GM12892 (cell line): ENCODE data around the gene CUTC.

Source experiments
- DNase-seq: peaks from one replicate; pipeline ENCODE4 v3.0.0; 2011; ENCODE audit not compliant: insufficient read length
- FAIRE-seq: peaks from 2 replicates; lab custom pipeline; 2011; peaks lifted over from hg19 to GRCh38; lab: Jason Lieb, UNC
- POLR2A ChIP-seq: IDR thresholded peaks from 2 replicates; pipeline ENCODE4 v1.6.1; 2011; ENCODE audit warnings: low read depth, low read length, control low read depth
- POLR2AphosphoS5 ChIP-seq: IDR thresholded peaks from 2 replicates; pipeline ENCODE4 v1.6.1; 2011; ENCODE audit warnings: low read depth, low read length, control low read depth
- TAF1 ChIP-seq: IDR thresholded peaks from 2 replicates; pipeline ENCODE4 v1.6.1; 2011; ENCODE audit warnings: low read depth, mild to moderate bottlenecking, control low read depth, low read length, borderline replicate concordance

CUTC gene

DNA sequence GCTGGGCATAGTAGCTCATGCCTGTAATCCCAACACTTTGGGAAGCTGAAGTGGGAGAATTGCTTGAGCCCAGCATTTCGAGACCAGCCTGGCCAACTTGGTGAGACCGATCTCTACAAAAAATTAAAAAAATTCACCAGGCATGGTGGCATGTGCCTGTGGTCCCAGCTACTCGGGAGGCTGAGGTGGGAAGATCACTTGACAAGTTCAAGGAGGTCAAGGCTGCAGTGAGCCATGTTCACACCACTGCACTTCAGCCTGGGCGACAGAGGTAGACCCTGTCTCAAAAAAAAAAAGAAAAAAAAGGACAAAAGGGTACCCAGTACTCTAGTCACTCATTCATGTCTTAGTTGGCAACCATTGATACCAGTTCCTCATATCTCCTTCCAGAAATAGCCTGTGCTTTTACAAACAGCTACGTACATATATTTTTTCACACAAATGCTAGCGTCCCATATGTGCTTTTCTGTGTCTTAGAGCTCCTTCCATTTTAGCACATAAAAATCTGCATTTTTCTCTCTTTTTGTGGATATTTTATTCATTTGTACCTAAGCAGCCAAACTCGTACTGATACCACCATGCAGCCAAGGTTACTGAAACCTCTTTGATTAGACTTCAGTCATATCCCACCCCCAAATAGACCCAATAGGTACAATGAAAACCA, 55.9 kb downstream of the CUTC start:
- DNase-seq (no peak), FAIRE-seq (no peak)
- TF ChIP-seq TAF1 (no peak), POLR2A (no peak), POLR2AphosphoS5 (no peak)

DNA sequence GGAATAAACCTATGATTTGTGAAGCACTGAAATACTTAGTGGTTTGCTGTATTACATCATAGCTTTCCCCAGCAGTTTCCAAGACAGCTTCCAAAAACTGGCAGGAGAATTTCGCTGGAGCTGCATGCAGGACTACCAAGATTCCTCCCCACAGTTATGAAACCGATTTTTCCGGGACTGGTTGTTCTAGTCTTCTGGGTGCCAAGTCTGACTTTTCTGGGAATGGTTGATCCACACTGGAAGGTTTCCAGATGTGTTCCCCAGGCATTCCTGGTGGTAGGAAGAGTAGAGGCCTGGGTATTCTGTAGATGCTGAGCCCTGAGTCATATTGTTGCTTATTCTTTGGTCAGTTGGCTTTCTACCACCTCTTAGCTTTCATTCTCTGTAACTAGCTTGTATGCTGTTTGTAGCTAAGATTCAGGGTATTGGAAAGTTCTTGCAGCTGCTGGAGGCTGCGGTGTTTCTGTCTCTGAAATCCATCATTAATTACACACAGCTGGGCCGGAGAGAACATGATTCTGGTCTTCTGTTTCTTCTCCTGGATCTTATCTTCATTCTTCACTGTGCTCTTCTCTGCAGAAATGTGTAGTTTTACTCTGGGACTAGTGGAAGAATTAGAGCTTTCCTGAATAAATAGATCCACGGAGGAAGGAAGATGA, 56.7 kb downstream of the CUTC start:
- FAIRE-seq, result no peak
- DNase-seq, result no peak
- no peak for TF ChIP-seq POLR2AphosphoS5
- no peak for TF ChIP-seq TAF1
- no peak for TF ChIP-seq POLR2A

DNA sequence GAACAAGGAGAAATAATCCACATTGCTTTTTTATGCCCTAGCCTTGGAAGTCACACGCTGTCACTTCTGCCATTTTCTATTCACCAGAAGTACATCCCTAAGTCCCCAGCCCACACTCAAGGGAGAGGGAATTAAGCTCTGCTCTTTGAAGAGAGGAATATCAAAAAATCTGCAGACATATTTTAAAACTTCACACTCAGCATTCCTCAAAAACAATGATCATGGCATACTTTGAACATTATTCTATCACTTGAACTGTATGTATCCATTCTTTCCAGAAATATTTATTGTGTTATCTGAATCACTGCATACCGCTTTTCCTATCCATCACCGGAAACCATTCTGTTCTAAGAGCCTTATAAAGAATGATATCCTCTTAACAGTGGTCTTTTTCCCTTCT, 59.8 kb downstream of the CUTC start:
- no peak for DNase-seq
- no peak for FAIRE-seq
- TF ChIP-seq POLR2A (no peak), TAF1 (no peak)

DNA sequence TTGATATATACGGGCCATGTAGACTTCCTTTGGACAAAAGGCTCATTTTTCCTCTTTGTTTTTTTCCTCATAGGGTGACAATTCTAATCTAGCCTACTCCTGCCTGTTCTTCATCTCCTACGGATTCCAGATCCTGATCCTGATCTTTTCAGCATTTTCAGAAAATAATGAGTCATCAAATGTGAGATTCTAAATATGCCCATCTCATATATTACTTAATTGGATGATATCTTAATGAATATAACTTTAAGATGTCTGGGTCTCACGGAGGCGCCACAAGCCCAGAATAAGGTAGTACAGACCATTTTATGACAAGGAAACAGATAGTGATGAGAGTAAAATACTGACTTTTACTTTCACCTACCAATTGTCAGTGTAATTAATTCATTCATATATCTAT, 61.8 kb downstream of the CUTC start:
- DNase-seq, result no peak
- TF ChIP-seq POLR2AphosphoS5 (no peak), TAF1 (no peak), POLR2A (no peak)
- no peak for FAIRE-seq

DNA sequence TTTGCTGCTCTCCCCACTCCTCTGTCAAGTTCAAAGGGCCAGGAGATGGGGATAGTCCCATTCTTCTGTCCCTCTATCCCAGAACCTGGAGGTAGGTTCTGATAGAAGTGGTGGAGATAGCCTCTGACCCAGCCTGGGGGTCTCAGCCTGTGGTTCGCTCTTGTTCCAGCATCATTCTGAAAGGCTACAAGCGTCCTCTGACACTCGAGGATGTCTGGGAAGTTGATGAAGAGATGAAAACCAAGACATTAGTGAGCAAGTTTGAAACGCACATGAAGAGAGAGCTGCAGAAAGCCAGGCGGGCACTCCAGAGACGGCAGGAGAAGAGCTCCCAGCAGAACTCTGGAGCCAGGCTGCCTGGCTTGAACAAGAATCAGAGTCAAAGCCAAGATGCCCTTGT, 64.9 kb downstream of the CUTC start:
- TF ChIP-seq TAF1 (no peak), POLR2AphosphoS5 (no peak), POLR2A (no peak)
- FAIRE-seq, result no peak
- DNase-seq, result no peak

DNA sequence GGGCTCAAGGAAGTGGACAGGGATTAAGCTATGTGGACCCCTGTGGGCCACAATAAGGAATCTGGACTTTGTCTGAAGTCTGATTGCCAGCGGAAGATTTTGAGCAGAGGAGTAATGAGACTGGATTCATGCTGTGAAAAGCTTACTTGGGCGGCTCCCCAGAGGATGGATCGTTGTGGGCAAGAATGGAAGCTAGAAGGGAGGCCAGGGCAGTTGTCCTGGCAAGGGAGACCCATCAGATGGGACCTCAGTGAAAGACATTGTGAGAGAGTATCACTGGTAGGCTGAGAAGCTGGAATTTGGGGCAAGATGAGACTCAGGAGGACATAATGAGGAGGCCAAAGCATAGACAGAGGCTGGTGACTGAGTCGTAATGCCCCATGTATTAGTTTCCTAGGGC, 66.0 kb downstream of the CUTC start:
- TF ChIP-seq POLR2AphosphoS5, result no peak
- DNase-seq (no peak), FAIRE-seq (no peak)

DNA sequence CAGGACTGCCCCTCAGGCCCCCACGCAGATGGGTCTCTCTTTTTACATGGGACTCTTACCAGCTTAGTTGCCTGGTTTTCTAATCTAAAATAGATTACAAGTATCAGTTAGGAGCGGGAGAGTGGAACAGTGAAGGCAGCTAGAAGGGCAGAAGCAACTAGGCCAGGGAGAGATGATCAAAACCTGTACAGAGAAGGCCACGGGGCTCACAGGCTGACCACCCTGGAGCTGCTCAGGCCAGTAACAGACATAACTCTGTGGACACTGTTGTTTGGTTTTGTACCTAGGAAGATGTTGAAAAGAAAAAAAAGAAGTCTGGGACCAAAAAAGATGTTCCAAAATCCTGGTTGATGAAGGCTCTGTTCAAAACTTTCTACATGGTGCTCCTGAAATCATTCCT, 66.9 kb downstream of the CUTC start:
- FAIRE-seq, result no peak
- DNase-seq, result no peak
- TF ChIP-seq POLR2AphosphoS5 (no peak), TAF1 (no peak), POLR2A (no peak)

DNA sequence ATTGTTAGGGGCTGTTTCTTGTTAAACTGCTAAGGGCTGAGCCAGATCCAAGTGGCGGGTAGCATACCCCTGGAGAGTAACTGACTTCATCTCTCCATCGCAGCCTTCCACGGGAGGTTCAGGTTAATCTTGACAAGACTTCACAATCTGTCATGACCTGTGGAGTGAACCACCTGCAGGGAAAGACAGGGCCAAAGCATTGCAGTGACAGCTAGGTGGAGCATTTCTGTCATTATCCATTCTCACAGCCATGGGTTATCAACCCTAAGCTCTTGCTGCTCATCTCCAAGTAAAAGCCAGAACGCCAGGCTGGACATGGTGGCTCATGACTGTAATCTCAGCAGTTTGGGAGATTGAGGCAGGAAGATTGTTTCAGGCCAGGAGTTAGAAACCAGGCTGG, 67.6 kb downstream of the CUTC start:
- FAIRE-seq (no peak), DNase-seq (no peak)
- TF ChIP-seq POLR2AphosphoS5 (no peak), POLR2A (no peak), TAF1 (no peak)

DNA sequence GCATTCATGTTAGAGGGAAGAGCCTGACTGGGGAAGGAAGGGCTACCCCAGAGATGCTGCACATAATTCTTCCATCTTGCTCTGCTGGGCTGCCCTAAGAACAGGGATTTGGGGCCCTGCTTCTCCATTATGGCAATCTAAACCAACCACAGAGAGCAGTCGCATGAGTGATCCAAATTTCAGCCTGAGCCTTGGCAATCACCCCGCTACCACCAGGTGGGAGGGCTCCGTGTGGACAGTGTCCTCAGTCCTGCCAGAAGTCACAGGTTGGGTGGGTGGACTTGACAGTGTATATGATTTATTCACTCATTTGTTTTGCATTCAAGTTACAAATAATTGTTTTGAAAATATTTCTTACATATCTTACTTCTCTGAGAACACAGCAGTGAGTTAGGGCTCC, 72.4 kb downstream of the CUTC start:
- no peak for DNase-seq
- TF ChIP-seq POLR2A (no peak), TAF1 (no peak), POLR2AphosphoS5 (no peak)
- FAIRE-seq, result no peak

DNA sequence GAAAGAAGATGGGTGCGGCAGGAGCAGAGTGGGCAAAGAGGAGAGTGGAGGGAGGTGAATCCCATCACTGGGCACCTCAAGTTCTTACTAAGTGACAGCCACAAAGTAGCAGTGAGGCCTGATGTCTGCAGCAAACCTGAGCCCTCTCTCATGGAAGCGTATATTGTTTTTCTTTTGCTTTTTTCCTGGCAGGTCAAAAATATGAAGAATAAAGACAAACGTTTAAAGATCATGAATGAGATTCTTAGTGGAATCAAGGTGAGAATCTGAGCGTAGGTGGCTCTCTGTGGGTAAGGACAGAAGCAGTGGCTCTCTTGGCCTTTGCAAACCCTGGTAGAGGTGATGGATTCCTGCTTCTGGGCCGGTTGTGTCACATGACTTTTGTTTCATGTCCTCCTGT, 73.2 kb downstream of the CUTC start:
- no peak for DNase-seq
- FAIRE-seq, result no peak
- TF ChIP-seq POLR2AphosphoS5, result no peak
- no peak for TF ChIP-seq TAF1
- TF ChIP-seq POLR2A, result no peak
